SHP77 (cell line): ENCODE measurements around the gene CELA2B.
"Not testable (repeated sequence)": the region's sequence is repeated elsewhere in the genome, so short reads cannot be mapped to it uniquely, and the experiment has no call there.

Experiments
- DNase-seq, 2 experiments: peaks; one replicate each; lab custom pipeline; 2025; lab: John Stamatoyannopoulos, UW

CELA2B gene

GRCh38 chr1:15469361-15469760 lies 6.5 kb upstream of the CELA2B start:
- no peak for DNase-seq

GRCh38 chr1:15469821-15470448 lies 6.0 kb upstream of the CELA2B start:
- peak; percentile 30 to 62 for DNase-seq

DNA sequence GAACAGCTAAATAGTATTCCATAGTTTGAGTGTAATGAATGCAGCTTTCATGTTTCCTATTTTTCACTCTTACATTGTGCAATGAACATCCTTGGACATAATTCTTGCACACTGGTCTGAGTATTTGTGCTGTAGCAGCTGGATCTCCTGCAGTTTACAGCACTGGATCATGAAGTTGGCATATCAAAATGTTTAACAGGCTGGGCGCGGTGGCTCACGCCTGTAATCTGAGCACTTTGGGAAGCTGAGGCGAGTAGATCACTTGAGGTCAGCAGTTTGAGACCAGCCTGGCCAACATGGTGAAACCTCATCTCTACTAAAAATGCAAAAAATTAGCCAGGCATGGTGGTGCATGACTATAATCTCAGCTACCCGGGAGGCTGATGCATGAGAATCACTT lies 4.8 kb upstream of the CELA2B start:
- not testable (repeated sequence) for DNase-seq

DNA sequence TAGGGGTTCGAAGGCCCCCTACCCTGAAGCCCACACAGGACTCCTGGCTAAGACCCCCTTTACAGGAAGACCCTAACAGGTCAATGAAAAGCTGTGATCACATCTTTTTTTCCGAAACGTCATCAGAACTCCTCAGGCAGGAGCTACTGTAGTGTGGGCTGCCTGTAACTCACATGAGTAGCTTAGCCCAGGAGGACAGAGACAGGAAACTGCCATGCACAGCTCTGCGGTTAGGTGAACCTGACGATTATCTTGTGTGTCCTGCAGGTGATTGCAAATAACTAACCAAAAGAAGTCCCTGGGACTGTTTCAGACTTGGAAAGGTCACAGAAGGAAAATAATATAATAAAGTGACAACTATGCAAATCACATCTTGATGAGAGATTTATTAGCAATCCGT lies 4.2 kb upstream of the CELA2B start:
- DNase-seq = not testable (repeated sequence)

DNA sequence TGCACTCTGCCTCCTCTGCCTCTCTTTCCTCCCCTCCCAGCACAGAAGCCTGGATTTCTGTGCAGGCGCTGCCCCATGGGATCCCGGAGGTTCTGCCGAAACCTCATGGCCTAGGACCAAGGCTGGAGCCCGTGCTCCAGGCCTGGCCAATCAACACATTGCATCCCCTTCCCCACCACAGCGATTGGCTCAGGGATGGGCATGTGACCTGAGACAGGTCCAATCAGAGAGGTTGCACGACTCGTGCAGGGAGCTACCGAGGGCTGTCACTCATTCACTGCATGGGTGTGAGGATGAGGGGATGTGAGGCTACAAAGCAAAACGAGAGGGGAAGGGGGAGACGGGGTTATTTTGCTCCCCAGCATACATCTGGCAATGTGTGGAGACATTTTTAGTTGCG lies 3.3 kb upstream of the CELA2B start:
- no peak for DNase-seq

DNA sequence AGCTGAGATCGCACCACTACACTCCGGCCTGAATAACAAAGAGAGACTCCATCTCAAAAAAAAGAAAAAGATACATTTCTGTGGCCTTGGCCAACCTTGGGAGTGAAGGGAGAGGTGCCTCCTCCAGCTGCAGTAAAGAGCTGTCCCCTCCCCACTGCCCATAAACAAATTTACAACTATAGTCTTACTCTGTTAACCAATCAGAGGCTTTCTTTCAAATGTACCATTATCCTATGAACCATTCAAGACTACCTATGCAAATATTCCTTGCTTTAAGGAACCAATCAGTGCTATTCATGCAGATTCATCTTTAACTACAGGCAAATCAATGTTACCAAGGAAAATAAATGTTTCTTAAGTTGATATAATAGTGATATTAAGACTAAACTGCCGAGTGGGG lies 1.0 kb downstream of the CELA2B start:
- no peak for DNase-seq

GRCh38 chr1:15477646-15478212 lies 1.8 kb downstream of the CELA2B start:
- no peak for DNase-seq

DNA sequence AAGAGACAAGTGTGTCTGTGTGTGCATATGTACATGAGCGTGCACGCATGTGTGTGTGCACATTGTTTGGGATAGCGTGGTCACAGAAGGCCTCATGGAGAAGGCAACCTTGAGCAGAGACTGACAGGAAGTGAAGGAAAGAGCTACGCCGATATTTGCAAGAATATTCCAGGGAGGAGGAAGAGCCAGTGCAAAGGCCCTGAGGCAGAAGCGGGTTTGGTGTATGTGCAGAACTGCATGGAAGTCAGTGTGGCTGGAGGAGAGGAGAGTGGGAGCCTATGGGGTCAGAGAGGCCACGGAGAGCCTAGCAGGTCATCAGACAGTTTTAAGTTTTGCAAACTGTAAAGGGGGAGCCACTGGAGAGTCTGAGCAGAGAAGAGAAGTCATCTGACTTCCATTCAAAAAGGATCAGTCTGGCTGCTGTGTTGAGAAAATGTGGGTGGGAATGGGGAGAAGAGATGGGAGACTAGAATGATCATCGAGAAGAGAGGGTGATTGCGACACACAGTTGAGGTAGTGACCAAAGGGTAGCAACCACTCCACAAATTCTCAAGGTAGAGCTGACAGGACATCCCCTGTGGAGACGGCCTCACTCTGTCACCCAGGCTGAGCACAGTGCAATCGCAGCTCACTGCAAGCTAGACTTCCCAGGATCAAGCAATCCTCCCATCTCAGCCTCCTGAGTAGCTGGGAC lies 3.9 kb downstream of the CELA2B start:
- DNase-seq = no peak

- not testable (repeated sequence) for DNase-seq
Observed at GRCh38 chr1:15482455-15482854, 6.6 kb downstream of the CELA2B start.

DNA sequence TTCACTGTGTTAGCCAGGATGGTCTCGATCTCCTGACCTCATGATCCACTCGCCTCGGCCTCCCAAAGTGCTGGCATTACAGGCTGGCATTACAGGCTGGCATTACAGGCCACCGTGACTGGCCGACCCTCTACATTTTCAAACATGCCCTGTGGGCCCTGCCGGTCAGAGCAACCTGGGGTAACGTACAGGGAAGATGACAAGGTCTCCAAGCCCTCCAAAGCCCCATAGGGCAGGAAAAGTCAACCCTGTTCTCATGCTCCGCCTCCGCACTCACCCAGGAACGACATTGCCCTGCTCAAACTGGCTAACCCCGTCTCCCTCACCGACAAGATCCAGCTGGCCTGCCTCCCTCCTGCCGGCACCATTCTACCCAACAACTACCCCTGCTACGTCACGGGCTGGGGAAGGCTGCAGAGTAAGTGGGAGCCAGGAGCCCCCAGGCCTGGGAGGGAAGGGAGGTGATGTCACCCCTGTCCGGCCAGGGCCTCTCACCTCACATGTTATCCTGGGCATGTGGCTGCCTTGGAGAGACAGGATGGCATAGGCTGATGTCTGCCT lies 7.2 kb downstream of the CELA2B start:
- not testable (repeated sequence) for DNase-seq

DNA sequence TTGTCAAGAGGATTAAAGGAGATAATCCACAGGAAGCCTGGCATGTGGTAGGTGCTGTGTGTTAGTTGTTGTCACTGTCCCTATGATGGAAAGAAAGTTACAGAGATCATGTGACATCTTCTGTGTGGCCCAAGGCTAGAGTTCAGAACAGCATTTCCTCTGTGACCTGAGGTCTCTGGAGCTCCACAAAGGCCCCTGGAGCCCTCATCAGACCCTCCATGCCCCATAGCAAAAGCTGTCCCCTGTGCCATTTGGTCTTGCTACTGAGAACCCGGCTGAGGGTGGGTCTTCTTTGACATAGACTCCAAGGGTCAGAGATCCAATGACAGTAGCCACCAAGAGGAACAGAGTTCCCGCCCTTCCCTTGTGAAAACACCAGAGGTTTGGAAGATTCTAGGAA lies 8.1 kb downstream of the CELA2B start:
- DNase-seq = no peak

- not testable (repeated sequence) for DNase-seq
Observed at GRCh38 chr1:15484443-15484842, 8.5 kb downstream of the CELA2B start.

DNA sequence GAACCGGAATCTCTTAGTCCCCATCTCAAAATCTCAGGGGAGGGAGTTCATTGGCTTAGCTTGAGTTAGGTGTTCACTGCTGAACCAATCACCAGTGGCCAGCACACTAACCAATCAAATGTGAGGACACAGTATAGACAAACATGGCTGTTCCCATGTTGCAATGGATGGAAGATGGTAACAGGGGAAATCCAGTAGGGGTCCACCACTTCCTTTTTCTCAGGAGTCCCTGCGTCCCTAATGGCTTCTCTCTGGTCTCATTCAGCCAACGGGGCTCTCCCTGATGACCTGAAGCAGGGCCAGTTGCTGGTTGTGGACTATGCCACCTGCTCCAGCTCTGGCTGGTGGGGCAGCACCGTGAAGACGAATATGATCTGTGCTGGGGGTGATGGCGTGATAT lies 9.7 kb downstream of the CELA2B start:
- DNase-seq = no peak

DNA sequence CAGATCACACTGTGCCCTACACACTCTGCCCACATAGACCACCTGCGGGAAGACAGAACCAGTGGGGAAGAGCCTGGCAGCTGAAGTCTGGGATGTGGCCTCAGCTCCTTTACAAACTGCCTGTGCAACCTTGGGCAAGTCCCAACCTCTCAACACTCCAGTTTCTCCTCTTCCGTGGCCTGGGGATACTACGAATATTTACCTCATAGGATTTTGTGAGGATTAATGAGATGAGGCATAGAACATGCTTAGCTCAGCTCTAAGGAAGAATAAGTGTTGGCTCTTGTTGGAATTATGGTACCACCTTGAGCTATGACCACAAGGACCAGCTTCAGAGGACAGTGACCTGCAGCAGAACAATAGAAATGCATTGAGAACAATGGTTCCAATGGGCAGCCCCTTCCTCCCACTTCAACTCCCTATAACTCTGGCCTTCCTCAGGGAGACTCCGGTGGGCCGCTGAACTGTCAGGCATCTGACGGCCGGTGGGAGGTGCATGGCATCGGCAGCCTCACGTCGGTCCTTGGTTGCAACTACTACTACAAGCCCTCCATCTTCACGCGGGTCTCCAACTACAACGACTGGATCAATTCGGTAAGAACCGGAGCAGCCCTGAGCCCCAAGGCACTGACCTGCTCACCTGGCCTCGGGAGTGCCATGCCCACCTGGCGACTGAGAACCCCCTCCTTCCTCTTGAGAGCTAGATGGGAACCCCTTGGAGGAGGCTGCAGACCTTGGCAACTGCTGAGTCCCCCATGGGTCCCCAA lies 11.1 kb downstream of the CELA2B start:
- DNase-seq = not testable (repeated sequence)

DNA sequence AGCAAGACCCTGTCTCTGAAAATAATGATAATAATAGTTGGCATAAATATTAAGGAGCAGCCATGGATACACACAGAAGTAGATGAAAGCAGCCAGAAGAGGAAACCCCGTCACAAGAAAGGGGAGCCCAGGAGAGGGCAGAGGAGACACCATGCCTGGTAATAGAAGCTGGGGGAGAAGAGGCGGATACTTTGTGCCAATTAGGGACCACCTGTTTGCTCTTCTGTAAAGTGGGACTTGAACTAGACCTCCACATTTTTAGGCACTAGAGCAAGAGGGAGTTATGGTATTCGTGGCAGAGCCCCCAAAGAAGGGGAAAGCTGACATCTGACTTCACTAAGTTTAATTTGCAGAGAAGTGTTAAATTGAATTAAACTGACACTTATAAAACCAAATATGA lies 12.5 kb downstream of the CELA2B start:
- no peak for DNase-seq

GRCh38 chr1:15489052-15489736 lies 13.3 kb downstream of the CELA2B start:
- DNase-seq = peak; percentile 72 to 80

GRCh38 chr1:15491010-15491409 lies 15.1 kb downstream of the CELA2B start:
- DNase-seq = not testable (repeated sequence)

GRCh38 chr1:15492596-15492995 lies 16.7 kb downstream of the CELA2B start:
- DNase-seq = no peak

- DNase-seq = no peak
Observed at GRCh38 chr1:15493869-15494390, 18.0 kb downstream of the CELA2B start.

GRCh38 chr1:15500184-15501178 lies 24.6 kb downstream of the CELA2B start:
- no peak for DNase-seq
